ENCODE results near the gene FAM53B.
"Not testable (repeated sequence)": the region's sequence is repeated elsewhere in the genome, so short reads cannot be mapped to it uniquely, and the experiment has no call there.

The FAM53B gene

DNA sequence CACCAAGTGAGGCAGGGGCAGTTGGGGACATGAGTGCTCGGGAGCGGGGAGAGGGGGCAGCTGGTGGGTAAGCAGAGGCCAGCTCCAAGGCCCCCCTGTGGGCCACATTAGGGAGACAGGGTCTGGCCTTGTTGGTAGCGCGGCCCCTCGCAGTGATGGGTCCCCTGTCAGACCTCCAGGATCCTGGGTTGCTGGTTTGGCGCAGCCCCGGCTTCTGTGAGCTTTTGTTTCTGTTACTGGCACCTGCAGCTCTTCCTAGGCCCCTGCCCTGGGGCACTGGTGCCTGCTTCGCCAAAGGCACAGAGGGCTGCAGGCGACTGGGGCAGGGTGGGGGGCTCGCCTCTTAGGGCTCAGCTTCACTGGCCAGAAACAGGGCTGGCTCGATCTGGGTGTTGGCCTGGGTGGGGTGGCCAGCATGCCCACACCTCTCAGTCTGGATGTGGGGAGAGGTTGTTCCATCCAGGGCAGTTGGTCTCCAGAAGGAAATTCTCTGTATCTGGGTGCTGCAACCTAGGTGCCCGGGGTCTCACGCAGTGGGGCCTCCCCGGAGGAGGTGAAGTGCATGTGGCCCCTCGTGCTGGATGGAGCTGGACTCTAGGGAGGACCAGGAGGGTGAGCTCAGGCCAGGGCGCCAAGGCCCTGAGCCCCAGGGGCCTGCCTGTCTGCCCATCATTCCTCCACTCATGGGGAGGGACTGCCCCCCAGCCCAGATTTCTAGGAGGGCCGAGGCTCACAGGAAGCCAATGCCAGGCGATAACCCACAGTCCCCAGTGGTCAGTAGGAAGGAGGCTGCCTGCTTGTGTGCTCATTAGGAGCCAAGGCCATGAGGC, 143.9 kb downstream of the FAM53B start:
- FAIRE-seq (no peak), DNase-seq (ENCODE audit: low spot score) (no peak)

GRCh38 chr10:124599588-124600050, 144.6 kb downstream of the FAM53B start:
- FAIRE-seq (no peak), DNase-seq (ENCODE audit: low spot score) (no peak)

GRCh38 chr10:124598773-124599587, 145.2 kb downstream of the FAM53B start:
- peak; percentile 68 for FAIRE-seq
- DNase-seq (ENCODE audit: low spot score) = no peak

GRCh38 chr10:124598196-124598595, 146.0 kb downstream of the FAM53B start:
- FAIRE-seq (no peak), DNase-seq (ENCODE audit: low spot score) (no peak)

GRCh38 chr10:124597846-124598165, 146.4 kb downstream of the FAM53B start:
- no peak for FAIRE-seq
- DNase-seq (ENCODE audit: low spot score) = no peak

DNA sequence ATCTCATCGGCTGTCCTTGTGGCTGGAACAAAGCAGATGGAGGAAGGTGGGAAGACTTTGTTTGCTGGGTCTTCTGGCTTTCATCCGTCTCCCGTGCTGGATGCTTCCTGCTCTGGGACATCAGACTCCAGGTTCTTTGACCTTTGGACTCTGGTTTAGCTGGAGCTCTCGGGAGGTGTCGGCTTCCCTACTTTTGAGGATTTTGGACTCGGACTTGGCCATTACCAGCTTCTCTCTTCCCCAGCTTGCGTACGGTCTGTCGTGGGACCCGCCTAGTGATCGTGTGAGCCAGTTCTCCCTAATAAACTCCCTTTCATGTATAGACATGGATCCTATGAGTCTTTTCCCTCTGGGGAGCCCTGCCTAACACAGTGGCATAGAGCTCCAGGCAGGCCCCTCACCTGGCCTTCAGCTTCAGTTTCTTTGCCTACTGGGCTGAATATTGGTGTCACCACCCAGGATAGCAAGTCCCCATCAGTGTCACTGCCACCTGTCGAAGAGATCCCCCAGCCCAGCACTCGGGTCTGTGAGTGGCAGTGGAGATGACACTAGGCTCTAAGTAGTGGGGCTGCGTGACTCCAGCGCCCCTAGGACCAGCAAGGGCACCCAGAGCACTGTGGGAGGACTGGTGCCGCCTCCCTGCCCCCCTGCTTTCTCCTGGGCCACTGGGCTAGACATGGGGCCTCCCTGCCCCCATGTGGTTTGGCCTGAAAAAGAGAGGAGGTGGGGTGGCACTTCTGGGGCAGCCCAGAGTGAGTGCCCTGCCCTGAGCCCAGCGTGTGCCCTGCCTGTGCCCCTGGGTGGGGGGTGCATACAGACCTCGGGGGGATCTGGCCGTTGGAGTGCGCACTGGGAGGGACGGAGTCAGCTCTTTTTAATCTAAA, 147.0 kb downstream of the FAM53B start:
- DNase-seq (ENCODE audit: low spot score) (no peak), FAIRE-seq (no peak)

DNA sequence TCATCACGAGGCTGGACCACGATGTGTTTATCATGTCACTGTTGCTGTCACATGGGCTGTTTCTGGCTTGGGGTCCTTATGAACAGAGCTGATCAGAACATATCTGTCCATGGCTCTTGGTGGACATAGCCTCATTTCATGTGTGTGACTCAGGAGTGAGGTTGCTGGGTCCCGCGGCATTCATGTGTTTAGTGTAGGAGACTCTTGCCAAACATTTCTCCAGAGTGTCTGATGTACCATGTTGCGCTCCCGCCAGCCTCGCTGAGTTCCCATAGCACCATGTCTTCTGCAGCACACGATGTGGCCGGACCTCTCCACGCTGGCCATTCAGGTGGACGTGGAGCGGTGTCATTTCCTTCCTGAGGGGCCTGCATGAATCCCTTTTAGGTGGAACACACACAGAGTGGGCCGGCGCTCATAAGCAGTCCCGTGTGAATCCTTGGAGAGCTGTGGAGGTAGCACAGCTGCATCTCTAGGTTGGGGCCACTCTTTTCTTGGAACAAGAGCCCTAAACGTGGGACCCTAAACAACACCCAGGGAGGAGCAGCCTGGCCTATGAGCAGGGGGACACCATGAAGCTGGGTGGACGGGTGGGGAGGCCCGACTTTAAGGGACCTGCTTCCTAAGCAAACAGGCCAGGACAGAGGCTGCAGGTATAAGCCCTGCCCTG, 147.9 kb downstream of the FAM53B start:
- DNase-seq (ENCODE audit: low spot score) = no peak
- no peak for FAIRE-seq

DNA sequence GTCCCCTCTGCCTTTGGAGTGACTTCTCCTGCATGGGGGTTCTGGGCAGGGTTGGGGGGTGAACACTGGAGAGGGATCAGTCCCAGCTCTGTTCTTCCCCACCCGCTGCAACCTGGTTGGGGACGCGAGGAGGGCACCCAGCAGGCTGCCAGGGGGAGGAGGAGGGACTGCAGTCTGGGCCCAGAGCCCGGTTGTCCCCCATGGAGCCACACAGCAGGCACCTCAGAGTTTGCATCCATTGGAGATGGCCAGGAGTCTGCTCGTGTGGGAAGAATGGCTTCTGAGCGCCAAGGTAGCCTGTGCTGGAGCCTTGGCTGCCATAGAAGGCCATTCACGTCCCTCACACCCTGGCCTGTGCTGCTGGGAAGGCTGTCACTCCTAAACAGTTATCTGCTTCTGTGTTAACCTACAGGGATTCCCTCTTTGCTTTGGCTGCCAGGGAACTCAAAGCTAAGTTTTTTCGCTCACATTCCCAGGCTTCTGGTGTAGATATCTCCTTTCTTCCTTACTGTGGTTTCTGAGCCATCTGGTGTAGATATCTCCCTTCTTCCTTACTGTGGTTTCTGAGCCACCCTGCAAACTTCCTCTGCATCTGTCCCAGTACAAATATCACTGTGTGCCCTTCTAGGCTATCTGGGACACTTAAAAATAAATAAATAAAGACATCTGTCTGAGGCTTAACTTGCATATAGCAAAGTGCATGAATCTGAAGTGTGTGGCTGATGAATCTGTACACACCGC, 148.9 kb downstream of the FAM53B start:
- DNase-seq (ENCODE audit: low spot score) (no peak), FAIRE-seq (no peak)

GRCh38 chr10:124594240-124594639, 149.9 kb downstream of the FAM53B start:
- FAIRE-seq (no peak), DNase-seq (ENCODE audit: low spot score) (no peak)

DNA sequence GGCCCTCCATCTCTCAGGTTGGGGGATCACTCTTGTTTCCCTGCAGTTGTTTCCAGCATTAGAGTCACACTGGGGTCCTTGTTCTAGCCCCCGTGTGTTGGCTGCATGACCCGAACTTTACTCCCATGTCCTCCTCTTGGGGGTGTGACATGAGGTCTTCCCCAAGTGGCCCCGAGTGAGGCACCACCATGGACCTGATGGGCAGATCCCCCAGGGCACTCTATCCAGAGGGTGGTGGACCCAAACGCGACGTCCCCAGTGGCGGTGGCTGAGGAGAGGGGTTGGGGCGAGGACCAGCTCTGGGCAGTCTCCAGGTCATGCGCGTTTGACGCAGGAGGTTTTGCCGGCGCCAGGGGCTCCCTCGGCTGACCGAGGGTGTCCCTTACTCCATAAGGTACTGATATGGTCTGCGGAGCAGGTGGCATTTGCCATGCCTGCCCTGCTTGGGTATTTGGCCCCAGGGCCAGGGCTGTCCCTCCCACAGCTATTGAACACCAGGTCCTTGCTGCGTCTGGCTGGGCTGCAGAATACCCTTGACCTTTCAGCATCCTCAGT, 150.7 kb downstream of the FAM53B start:
- FAIRE-seq (no peak), DNase-seq (ENCODE audit: low spot score) (no peak)

DNA sequence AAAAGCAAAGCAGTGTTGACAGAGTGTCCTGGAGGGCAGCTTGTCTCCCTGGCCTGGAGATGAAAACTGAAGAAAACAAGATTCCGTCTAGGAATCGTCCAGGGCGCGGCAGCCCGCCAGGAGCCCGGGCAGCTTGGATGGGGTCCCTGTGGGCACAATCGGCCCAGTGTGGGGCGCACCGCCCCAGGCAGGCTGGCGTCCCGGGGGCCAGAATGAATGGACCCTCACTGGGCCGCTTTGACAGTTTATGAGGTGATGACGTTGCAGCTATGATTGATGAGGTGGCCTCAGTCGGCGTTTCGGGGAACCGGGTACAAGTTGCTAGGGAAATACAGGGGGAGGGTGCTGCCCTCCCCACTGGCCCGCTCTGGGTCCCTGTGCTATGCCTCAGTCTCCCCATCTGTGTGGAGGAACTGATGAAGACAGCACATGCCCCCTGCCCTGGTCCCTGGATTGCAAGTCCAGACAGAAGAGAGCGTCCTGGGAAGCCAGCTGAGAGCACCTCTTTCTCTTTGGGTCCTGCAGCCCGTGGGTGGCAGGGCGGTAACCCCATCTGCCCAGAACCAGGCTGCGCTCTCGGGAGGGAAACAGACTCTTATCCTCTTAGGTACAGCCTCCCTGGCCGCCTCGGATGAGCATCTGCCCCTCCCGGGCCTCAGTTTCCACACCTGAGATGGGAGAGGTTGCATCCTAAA, 151.3 kb downstream of the FAM53B start:
- FAIRE-seq (no peak), DNase-seq (ENCODE audit: low spot score) (no peak)

GRCh38 chr10:124592101-124592500, 152.1 kb downstream of the FAM53B start:
- FAIRE-seq (no peak), DNase-seq (ENCODE audit: low spot score) (no peak)

DNA sequence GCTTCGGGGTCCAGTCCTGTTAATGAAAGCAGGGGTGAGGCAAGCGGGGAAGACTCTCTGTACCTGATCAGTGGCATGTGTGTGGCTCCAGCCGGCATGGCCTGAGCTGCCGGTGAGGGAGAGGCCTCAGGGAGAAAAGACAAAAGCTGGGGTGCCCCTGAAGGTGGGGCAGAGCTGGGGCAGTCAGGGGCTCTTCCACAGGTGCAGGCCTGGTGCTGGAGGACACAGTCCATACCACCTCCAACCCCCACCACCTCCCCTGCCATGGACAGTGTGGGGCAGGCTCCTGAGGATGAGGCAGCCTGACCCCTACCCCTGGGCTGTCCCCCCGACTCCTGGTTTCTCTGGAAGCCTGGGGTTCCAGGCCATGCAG, 153.1 kb downstream of the FAM53B start:
- FAIRE-seq = no peak
- no peak for DNase-seq (ENCODE audit: low spot score)

DNA sequence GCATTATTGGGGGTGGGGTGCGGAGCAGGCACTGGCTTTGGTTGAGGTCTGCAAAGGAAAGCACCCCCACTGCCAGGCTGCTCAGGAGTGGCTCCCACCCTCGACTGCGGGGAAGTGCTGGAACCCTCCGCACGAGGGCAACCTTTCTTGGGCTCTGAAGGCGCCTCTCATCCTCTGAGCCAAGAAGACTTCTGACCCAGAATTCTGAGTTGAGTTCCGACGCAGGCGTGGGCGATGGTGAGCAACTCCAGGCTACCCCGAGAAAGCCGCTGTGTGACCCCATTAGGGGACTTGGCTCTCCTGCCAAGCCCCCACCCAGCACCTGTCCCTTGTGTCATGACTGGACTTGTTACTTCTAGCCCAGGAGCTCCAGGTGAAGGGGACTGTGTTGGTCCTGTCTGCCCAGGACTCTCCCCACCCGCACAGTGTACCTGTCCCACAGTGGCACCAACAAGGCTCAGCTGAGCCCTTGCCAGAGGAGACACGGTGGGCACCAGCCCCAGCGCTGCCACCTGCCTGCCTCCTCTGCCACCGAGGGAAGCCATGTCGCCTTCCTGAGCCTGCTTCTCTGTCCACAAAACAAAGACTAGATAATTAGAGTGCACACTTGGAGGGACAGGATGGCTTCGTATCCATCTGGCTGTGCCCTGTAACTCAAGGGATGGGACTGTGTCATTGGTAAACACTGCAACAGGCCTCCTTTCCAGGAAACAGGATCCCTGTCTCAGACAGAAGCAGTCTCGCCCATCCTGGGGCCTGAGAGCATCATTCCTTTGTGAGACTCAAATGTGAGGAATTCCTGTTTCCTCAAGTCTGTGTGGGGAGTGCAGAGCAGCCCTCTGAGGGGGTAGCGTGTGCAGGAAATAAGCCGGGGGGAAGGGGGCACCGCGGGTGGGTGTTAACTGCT, 153.7 kb downstream of the FAM53B start:
- no peak for DNase-seq (ENCODE audit: low spot score)
- no peak for FAIRE-seq

DNA sequence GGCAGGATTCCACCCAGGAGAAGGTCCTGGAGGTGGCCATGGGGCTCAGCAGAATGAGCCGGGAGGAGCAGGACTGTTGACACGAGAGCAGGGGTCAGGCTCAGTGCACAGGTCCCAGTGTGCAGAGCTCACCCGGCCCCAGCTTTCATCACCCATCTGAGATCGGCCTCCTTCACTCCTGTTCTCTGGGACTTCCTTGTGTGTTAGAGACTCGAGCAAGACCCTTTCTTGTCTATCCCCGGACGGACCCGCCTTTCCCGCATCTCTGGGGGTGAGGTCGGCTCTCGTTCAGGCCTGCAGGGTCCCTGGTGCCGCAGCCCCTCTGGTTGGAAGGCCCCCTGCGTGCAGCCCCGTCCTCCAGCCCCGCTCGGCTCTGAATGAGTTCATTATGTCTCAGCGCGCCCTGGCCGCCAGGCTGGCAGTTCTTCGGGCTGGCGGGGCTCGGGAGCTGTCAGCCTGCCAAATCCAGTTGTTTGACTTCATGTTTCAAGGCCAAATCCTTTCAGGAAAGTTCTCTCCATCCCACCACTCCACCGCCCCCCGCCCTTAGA, 154.6 kb downstream of the FAM53B start:
- FAIRE-seq = no peak
- DNase-seq (ENCODE audit: low spot score) = no peak

DNA sequence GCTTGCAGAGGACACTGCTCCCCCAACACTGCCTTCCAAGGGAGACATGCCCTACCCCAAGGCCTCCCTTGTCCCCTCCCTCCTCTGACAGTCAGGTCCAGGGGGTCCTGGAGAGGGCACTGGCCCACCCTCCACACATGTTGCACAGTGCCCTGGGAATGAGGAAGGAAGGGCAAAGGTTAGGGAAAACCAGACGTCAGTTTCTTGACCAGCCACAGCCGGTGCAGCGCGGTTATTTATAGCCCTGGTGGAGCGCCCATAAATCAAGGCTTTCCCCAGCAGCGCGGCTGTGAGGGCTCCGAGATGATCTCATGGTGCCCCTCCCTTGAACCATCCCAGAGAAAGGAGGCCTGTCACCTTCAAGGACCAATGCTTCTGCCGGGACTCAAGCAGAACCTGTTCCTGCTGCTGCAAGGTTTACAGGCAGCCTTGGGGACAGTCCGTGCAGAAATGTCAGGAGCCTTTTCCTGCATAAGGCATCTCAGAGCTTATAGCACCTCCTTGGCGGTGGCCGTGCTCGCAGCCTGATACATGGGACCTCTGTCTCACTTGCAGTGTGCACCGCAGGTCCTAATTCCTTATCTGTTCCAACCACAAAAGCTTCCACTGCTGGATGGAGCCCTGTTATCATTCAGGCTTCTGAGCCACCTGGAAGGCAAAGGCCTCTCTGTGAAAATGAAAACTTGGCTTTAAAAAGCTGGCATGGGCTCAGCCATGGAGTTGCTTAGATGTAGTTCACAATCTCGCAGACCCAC, 155.3 kb downstream of the FAM53B start:
- DNase-seq (ENCODE audit: low spot score) = peak; percentile 47

GRCh38 chr10:124588341-124588735, 155.8 kb downstream of the FAM53B start:
- not testable (repeated sequence) for FAIRE-seq; DNase-seq (ENCODE audit: low spot score)

More for the DNA sequence above, 155.3 kb downstream of the FAM53B start:
- FAIRE-seq = no peak
